ENCODE results near the gene SHC2. TPM values are rescaled to one million over a fixed set of nuclear protein-coding genes. Genes with fewer than 3 reads are reported as not detected.

Gene SHC2
- total and polyA plus RNA-seq, 2 of the 13 experiments (the other 11 are each of a cell fraction or from before 2014, with no cell fraction given), result 9.0 to 18.3 TPM

- TF ChIP-seq HNRNPLL (IDR thresholded peaks at IDR 0.05; ENCODE audit: low read depth, low read length, poor library complexity, severe bottlenecking) (peak; percentile 26), ZMYM3 (CRISPR knock-in tag; IDR thresholded peaks at IDR 0.05) (no peak), HOXA5 (CRISPR knock-in tag; IDR thresholded peaks at IDR 0.05) (no peak), TGIF2 (CRISPR knock-in tag; IDR thresholded peaks at IDR 0.05) (no peak), JARID2 (CRISPR knock-in tag; IDR thresholded peaks at IDR 0.05; ENCODE audit: insufficient replicate concordance) (no peak), PLRG1 (conservative IDR thresholded peaks at IDR 0.05) (no peak), TSC22D2 (CRISPR knock-in tag; IDR thresholded peaks at IDR 0.05; ENCODE audit: borderline replicate concordance) (no peak), ZNF777 (CRISPR knock-in tag; IDR thresholded peaks at IDR 0.05) (0 out of 2 replicates have a peak, but pooled peaks have one; percentile 25), FOXJ3 (CRISPR knock-in tag; IDR thresholded peaks at IDR 0.05; ENCODE audit: borderline replicate concordance) (no peak), ATRX (CRISPR knock-in tag; IDR thresholded peaks at IDR 0.05; ENCODE audit: borderline replicate concordance) (no peak), PCBP1 (IDR thresholded peaks at IDR 0.05; ENCODE audit: borderline replicate concordance, low read depth, low read length) (0 out of 2 replicates have a peak, but pooled peaks have one; percentile 51), RBM39 (IDR thresholded peaks at IDR 0.05; ENCODE audit: low read depth, low read length, poor library complexity, severe bottlenecking) (no peak), CREM (IDR thresholded peaks at IDR 0.05) (no peak), CREM (CRISPR knock-in tag; IDR thresholded peaks at IDR 0.05) (no peak), ZNF775 (CRISPR knock-in tag; IDR thresholded peaks at IDR 0.05; ENCODE audit: borderline replicate concordance) (no peak), ZNF143 (CRISPR knock-in tag; IDR thresholded peaks at IDR 0.05) (no peak), ZFY (CRISPR knock-in tag; IDR thresholded peaks at IDR 0.05) (no peak), SP5 (CRISPR knock-in tag; IDR thresholded peaks at IDR 0.05; ENCODE audit: borderline replicate concordance, low read depth) (no peak), PITX1 (CRISPR knock-in tag; IDR thresholded peaks at IDR 0.05) (no peak), TCF7 (IDR thresholded peaks at IDR 0.05; ENCODE audit: low read depth) (no peak), AKAP8 (CRISPR knock-in tag; IDR thresholded peaks at IDR 0.05) (no peak), ATF1 (CRISPR knock-in tag; IDR thresholded peaks at IDR 0.05) (no peak), POLR2A (IDR thresholded peaks at IDR 0.05; ENCODE audit: insufficient read depth in 1 of 2, low read depth in 2 of 2, low read length in 2 of 2) (peak in 1 of 2 experiments; percentile 54; a peak in 2 of 4 replicates)
- TF ChIP-seq, protein P1, sequence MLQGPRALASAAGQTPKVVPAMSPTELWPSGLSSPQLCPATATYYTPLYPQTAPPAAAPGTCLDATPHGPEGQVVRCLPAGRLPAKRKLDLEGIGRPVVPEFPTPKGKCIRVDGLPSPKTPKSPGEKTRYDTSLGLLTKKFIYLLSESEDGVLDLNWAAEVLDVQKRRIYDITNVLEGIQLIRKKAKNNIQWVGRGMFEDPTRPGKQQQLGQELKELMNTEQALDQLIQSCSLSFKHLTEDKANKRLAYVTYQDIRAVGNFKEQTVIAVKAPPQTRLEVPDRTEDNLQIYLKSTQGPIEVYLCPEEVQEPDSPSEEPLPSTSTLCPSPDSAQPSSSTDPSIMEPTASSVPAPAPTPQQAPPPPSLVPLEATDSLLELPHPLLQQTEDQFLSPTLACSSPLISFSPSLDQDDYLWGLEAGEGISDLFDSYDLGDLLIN (CRISPR knock-in tag; IDR thresholded peaks at IDR 0.05; ENCODE audit: borderline replicate concordance), result no peak
- TF ChIP-seq, protein P2, sequence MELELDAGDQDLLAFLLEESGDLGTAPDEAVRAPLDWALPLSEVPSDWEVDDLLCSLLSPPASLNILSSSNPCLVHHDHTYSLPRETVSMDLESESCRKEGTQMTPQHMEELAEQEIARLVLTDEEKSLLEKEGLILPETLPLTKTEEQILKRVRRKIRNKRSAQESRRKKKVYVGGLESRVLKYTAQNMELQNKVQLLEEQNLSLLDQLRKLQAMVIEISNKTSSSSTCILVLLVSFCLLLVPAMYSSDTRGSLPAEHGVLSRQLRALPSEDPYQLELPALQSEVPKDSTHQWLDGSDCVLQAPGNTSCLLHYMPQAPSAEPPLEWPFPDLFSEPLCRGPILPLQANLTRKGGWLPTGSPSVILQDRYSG (CRISPR knock-in tag; IDR thresholded peaks at IDR 0.05), result no peak
These were observed at the start of gene SHC2 (continued) for GRCh38 chr19:460877-461720.
